HG03571 (cell line): ENCODE measurements around the gene PBX4.
"Not testable (repeated sequence)": the region's sequence is repeated elsewhere in the genome, so short reads cannot be mapped to it uniquely, and the experiment has no call there.

ENCODE experiments used
- ATAC-seq: cut with Tn5 transposase; IDR thresholded peaks from one replicate; pipeline ENCODE4 v1.9.1; 2021; ENCODE audit not compliant: unreplicated experiment

The PBX4 gene

DNA sequence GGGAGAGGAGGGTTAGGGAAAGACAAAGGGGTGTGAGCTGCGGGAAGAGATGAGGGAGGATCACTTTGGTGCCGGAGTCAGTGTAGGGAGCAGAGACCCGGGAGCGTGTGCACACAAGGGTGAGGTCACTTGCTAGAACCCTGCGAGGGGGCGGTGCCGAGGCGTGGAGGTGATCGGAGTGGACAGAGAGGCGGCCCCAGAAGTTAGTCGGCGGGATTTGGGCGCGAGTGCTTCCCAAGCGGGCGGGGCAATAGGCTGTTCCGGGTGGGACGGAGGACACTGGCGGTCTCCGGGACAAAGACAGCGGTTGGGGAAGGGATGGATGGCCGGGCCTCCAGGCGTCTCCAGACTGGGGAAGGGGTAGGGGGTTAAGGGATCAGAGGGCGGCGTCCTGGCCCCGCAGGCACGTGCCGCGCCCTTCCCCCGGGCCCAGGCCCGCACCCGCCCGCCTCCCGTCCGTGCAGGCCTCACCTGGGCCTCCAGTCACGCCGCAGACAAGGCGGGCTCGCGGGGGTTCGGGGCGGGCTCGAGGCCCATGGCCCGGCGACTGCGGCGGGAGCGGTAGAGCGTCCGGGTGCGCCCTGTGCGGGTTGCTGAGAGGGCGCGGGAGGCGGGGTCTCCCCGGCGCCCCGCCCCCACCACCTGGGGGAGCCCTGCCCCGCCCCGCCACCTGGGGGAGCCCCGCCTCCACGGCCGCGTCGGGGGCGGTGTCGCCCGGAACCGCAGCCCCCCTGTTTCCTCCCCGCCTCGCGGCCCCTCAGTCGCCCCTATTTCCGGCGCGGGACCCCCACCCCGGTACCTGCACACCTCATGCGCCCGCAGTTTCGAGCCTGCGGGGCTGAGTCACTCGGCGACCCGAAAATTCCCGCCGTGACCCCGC is 9.4 kb upstream of the PBX4 start, which contains the start of gene LPAR2:
Gene LPAR2, minus strand, starts transcription at position 600 of the 880 bp plus-strand sequence. CDS start 945 bp downstream, outside the sequence.
- peak; percentile 71 for ATAC-seq

DNA sequence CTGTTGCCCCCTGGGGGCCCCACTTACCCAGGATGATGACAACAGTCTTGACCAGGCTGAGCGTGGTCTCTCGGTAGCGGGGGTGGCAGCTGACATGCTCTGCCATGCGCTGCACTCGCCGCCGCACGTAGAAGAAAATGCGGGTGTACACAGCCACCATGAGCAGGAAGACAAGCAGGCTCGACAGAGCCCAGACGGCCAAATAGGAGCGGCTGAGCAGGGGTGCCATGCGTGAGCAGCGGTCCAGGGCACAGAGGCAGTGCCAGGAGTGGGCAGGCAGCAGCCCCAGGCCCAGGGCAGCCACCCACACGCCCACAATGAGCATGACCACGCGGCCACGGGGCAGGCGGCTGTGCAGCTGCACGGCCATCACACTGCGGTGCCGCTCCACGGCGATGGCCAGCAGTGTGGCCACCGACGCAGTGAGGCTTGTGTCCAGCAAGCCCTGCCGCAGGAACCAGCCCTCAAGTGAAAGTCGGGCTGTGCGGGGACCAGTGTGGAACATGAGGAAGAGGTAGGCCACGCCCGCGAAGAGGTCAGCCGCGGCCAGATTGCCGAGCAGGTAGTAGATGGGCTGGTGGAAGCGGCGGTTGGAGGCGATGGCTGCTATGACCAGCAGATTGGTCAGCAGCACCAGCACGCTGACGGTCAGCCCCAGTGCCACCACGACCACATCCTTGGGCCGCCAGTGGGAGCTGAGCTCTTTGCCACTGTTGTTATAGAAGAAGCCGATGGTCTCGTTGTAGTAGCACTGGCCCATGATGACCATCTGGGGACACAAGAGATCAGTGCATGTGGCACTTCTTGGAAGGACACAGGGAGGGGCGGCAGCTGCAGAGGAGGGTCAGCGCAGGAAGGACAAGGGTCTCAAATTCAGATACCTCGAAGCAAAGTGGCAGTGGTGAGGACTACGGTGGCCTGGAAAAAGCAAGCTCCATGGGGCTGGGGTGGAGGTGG is 8.3 kb upstream of the PBX4 start:
- ATAC-seq = no peak

DNA sequence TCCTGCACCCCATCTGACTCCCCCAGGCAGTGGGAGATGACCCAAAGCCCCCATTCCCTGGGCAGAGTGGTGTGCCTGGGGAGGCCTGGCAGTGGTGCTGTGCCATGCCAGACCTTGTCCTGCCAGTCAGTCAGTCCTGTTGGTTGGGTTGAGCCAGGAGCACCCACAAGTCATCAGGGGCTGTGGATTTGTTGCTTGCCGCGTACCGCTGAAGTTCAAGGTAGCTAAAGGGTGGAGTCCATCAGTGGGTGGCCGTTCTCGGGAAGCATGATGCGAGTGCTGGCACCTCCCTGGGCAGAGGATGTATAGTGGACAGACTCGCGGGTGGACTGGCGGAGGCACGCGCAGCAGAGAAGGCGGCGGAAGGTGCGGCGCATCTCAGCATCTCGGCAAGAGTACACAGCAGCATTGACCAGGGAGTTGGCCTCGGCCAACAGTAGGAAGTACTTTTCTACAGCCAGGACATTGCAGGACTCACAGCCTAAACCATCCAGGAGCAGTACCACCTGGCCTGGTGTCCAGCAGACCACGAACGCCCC is 5.6 kb upstream of the PBX4 start:
- no peak for ATAC-seq

DNA sequence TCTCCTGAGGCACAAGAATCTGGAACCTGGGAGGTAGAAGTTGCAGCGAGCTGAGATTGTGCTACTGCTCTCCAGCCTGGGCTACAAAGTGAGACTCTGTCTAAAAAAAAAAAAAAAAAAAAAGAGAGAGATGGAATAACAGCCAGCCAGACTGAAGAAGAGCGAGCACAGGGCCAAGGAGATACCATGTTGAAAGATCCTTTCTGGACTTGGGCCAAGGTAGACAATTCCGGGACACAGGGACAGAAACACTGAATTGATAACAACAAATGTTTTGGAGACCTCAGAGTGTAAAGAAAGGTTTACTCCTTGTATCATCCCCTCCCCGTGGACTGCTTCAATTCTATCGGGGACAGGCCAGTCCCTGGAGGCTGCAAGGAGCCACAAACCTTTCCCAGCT is 4.9 kb upstream of the PBX4 start:
- no peak for ATAC-seq

DNA sequence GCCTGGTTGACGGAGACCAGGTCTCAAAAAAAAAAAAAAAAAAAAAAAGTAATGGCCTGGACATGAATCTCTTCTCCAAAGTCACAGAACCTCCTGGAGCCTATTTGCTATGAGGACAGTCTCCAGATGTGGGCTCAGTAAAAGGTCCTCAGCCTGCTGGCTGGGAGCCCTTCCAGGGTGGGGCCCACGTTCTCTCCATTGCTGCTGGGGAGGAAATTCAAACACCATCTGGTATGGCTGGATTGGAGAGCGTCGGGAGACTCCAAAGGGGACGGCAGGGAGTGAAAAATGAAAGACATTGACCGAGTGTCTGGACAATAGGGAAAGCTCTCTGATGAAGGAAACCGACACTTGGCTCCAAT is 1.3 kb upstream of the PBX4 start:
- no peak for ATAC-seq

DNA sequence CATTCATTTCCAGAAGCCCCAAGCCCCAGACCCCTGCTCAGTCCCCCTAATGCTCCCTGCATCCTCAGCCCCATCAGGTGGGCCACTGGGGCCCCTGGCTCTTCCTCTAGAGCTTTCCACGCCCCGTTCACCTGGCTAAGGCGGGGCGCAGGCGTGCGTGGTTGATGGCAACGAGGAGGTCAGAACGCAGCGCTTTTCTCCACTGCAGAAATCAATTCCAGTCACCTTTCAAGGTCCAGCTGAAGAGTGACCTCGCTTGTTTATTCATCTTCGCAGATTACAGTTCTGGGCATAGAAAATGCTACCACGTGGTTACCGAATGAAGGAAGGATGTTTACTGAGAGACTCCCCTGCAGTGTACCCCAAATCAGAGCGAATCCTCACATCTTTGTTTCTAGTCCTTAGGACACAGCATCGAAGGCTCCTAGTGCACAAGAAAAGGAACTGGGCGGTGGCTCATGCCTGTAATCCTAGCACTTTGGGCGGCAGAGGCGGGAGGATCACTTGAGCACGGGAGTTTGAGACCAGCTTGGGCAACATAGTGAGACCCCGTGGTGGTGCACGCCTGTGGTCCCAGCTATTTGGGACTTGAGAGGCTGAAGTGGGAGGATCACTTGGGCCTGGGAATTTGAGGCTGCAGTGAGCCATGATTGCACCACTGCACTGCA is 828 bp upstream of the PBX4 start:
- ATAC-seq = no peak

DNA sequence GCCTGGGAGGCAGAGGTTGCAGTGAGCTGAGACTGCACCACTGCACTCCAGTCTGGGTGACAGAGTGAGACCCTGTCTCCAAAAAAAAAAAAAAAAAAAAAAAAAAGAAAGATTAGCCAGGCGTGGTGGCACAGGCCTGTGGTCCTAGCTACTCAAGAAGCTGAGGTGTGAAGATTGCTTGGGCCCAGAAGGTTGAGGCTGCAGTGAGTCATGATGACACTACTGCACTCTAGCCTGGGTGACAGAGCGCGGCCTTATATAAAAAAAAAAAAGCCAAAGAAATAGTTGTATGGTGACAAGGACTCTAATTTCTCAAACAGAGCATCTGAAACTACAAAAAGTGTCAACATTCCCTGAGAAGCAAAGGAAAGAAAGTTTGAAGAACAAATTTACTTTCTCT is 3.4 kb downstream of the PBX4 start:
- ATAC-seq = no peak

DNA sequence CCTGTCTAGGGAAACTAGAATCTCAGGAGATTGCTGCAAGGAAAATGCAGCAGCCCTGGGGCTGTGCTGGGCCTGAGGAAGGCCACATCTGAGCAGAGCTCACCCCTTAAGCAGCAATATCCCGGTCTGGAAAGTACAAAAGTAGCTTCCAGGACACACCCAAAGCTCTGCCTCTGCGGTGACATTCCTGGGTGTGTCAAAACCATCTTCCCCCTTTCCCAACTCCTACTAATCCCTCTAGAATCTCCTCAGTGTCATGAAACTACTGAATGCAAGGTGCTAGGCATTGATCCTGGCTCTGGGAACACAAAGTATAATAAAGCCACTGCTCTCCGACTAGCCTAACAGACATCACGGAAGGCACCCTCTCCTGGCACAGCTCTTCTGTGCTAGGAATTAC is 5.0 kb downstream of the PBX4 start:
- ATAC-seq = no peak

DNA sequence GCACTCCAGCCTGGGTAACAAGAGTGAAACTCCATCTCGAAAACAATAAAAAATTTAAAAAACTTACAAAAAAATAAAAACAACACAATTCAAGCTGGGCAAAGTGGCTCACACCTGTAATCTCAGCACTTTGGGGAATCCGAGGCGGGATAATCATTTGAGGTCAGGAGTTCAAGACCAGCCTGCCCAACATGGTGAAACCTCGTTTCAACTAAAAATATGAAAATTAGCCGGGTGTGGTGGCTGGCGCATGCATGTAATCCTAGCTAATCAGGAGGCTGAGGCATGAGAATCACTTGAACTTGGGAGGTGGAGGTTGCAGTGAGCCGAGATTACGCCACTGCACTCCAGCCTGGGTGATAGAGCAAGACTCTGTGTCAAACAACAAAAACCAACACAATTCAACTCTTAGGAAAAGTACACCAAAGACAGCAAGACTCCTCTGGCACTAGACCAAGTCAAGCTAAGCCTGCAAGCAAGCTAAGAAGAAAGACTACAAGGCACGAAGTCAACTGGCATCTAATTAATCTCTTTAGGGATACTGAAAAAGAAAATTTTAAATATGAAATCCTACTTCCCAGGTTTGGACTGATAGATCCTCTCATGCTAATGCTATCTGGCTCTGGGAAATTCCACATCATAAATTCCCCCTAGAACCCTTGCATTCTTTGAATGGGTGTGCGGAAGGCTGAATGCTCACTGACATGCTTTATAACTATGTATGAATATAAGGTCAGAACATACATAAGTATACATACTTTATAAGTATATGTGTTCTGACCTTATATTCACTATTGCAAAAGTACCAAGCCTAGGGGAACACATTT is 7.9 kb downstream of the PBX4 start:
- no peak for ATAC-seq

DNA sequence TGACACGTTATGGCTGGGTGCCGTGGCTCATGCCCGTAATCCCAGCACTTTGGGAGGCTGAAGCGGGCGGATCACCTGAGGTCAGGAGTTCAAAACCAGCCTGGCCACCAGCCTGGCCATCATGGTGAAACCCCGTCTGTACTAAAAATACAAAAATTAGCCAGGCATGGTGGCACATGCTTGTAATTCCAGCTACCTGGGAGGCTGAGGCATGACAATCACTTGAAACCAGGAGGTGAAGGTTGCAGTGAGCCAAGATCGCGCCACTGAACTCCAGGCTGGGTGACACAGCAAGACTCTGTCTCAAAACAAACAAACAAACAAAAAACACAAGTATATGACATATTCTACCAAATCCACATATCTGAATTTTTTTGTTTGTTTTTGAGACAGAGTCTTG is 11.8 kb downstream of the PBX4 start:
- ATAC-seq = not testable (repeated sequence)

DNA sequence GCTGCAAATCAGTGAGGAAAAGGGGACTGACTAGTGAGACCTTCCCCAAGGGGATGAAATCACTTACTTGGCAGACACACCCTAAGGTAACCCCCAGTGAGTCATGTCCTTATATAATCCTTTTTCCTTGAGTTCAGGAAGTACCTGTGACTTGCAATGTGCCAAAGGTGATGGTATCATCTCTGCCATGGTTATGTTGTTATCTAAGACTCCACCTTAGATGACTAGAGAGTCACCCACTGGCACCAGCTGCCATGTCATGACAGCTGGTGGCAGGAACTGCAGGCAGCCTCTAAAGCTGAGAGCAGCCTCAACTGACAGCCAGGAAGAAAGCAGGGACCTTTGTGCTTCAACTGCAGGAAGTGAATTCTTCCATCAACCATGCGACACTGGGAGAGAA is 12.5 kb downstream of the PBX4 start:
- ATAC-seq = no peak

DNA sequence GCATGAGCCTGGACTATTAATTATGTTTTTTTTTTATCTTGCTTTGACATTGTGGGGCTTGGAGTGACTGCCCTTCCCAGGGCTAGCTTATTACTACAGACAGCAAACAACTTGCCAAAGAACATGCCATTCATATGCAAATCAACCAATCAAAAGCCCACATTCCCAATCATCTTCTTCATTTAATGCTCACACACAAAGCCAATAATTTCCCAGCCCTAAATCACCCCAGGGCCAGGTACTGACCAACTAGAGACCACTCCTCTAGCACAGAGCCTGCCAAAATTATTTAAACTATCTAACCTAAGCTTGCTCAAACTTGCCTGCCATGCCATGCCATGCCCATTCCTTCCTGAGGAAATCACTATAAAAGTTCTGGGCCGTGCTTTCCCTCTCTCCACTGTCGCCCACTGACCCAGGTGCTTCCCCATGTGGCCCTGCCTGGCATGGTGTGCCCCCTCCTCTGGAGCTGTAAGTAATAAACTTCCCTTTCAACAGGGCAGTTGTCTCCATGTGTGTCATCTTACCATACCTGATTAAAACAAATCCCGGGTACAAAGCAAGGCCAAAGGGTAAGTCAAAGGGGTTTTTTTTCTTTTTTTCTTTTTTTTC is 15.7 kb downstream of the PBX4 start:
- ATAC-seq = no peak

DNA sequence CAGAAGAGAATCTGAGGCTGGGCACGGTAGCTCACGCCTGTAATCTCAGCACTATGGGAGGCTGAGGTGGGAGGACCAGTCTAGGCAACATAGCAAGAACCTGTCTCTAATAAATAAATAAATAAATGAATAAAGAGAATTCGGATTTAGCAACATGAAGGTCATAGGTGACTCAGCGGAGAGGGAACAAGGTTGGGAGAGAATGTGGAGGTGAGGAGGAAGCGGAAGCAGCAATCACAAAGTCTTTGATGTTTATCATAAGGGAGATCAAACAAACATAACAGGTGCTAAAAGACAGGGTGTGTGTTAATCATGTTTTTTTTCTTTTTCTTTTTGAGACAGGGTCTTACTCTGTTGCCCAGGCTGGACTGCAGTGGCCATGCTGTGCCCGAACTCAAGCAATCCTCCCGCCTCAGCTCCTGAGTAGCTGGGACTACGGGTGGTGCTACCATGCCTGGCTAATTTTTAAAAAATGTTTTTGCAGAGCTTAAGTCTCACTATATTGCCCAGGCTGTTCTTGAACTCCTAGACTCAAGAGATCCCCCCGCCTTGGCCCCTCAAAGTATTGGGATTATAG is 16.3 kb downstream of the PBX4 start:
- ATAC-seq = no peak

DNA sequence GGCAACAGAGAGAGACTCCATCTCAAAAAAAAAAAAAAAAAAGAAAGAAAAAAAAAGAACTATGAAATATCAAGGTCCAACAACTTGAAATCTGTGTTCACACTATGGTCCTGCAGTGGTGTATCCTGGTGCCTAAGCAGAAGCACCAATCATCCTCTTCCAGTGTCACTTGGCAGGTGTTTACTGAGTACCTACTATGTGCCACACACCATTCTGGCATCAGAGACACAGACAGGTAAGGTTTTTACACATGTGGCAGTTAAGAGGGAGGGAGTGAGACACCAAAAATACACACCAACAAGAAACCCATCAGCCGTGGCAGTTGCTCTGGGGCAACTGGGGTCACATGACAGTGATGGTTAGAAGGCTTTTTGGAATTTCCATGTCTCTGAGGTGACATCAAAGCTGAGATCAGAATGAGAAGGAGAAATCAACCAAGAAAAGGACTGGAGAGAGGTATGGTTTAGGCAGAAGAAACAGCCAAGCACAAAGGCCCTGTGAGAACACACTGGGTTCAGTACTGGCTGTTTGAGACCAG is 17.6 kb downstream of the PBX4 start:
- no peak for ATAC-seq

DNA sequence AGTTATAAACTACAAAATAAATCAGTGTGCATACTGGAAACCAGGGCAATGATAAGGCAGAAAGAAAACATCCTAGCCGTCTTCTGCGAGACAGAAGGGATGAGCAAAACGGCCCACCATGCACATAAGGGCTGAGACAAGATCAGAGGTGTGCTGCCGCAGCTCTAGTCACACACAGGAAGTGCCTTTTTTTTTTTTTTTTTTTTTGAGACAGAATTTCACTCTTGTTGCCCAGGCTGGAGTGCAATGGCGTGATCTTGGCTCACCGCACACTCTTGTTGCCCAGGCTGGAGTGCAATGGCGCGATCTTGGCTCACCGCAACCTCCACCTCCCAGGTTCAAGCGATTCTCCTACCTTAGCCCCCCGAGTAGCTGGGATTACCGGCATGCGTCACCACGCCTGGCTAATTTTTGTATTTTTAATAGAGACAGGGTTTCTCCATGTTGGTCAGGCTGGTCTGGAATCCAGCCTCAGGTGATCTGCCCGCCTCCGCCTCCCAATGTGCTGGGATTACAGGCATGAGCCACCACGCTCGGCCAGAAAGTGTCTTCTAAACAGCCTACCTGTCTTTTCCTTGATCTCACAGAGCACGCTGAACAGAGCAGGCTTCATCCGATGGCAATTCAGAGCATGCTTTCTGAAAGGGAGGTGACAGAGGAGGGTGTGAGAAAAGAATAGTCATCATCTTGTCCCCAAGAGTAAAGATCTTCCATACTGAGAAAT is 19.6 kb downstream of the PBX4 start:
- not testable (repeated sequence) for ATAC-seq

DNA sequence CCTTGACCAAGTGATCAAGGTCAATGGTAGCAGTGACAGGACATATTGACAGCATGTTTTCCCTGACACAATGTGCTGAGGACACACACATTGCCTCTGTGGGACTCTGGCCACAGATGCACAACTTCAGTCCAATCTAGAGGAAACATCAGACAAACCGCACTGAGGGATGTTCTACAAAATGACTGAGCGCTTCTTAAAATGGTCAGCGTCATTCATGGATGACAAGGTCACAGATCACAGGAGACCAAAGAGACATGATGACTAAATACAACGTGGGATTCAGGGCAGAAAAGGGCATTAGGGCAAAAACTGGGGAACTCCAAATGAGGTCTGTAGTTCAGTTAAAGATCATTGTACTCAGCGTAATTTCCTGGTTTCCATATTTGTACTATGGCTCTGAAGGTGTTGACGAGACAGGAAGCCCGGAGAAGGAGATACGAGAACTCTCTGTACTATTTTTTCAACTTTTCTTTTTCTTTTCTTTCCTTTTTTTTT is 20.6 kb downstream of the PBX4 start:
- peak; percentile 70 for ATAC-seq

DNA sequence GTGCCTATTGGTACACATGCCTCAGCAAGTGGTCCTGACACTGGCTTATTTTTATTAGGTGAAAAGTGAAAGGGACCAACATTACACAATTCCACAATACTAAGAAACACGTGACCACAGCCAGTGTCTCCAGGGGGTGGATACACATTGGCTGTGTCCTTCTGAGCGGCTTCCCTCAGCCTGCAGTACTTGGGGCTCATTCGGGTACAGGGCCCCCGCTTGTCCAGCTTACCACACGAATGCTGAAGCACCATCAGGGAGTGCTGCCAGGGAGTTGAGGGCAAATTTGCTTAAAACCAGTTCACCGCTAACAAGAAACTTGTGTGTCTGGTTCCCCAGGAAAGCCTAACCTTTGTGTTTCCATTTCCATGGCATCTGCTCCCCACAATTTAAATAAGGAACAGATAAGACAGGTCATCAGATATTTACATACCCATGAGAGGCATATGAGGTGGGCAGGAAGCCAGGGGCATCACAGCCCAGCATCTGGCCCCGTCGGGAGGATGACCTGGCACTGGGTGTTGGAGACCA is 23.3 kb downstream of the PBX4 start:
- ATAC-seq = no peak

DNA sequence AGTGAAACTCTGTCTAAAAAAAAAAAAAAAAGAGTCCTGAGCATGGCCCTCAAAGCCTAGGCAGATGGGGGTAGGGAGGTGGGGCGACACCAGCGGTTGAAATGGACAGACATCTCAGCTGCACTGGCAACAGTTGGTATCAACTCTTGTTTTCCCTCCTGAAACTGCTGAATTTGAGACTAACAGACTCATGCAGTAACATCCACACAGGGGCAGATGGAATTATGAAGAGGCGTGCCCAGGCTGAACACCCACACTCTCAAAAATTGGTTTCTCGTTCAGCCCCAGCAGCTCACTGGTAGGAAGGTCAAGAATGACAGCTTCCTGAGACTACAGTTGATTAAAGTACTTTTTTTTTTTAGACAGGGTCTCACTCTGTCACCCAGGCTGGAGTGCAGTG is 24.1 kb downstream of the PBX4 start:
- no peak for ATAC-seq
